DND-41 (cell line): ENCODE measurements around the gene CRCP.
A peak's percentile ranks its signal among the peaks of the same experiment; 100 is the strongest.

Experiments used
- ATAC-seq: fragments of 200-7000 bp; cut with Tn5 transposase; 3 replicates; pipeline ENCODE4 v1.9.1; 2021; ENCODE audit warnings: low read depth; ENCODE audit not compliant: insufficient read depth
- DNase-seq: peaks from one replicate; pipeline ENCODE4 v3.0.0-alpha.2; 2020
- H2AFZ ChIP-seq: 2 replicates; pipeline ENCODE4 v1.6.0; 2012; ENCODE audit warnings: low read depth, low read length
- H3K27ac ChIP-seq: 2 replicates; pipeline ENCODE4 v1.5.1; 2012; ENCODE audit warnings: low read length, inconsistent platforms
- H3K27me3 ChIP-seq: fragments of 200-600 bp; sonication (generic); 2 replicates; pipeline ENCODE4 v1.6.0; 2012; ENCODE audit warnings: low read length, mild to moderate bottlenecking, inconsistent platforms; ENCODE audit not compliant: insufficient read depth, poor library complexity
- H3K36me3 ChIP-seq: 2 replicates; pipeline ENCODE4 v1.5.1; 2012; ENCODE audit warnings: low read length, inconsistent platforms; ENCODE audit not compliant: insufficient read depth
- H3K4me1 ChIP-seq: 2 replicates; pipeline ENCODE4 v1.5.1; 2012; ENCODE audit warnings: mild to moderate bottlenecking, low read length; ENCODE audit not compliant: insufficient read depth
- H3K4me2 ChIP-seq: 2 replicates; pipeline ENCODE4 v1.6.0; 2012; ENCODE audit warnings: mild to moderate bottlenecking, moderate library complexity, low read length, inconsistent platforms; ENCODE audit not compliant: insufficient read depth
- H3K4me3 ChIP-seq, 2 experiments: fragments of 200-600 bp in 1 of 2; shearing (Covaris generic) in 1 of 2; 2 replicates each; pipeline ENCODE4 v1.5.1; 2012 to 2016; ENCODE audit warnings: inconsistent platforms in 2 of 2, low read length in 2 of 2, mild to moderate bottlenecking in 2 of 2, low read depth in 1 of 2, moderate library complexity in 1 of 2
- H3K79me2 ChIP-seq: 2 replicates; pipeline ENCODE4 v1.6.0; 2012; ENCODE audit warnings: low read length, inconsistent platforms; ENCODE audit not compliant: insufficient read depth
- H3K9ac ChIP-seq: 2 replicates; pipeline ENCODE4 v1.6.0; 2012; ENCODE audit warnings: low read depth, mild to moderate bottlenecking, inconsistent platforms, low read length, moderate library complexity
- H3K9me3 ChIP-seq: 2 replicates; pipeline ENCODE4 v1.5.1; 2012; ENCODE audit warnings: low read length, moderate library complexity, mild to moderate bottlenecking, inconsistent platforms; ENCODE audit not compliant: insufficient read depth, severe bottlenecking
- H4K20me1 ChIP-seq: 2 replicates; pipeline ENCODE4 v1.6.0; 2012; ENCODE audit warnings: low read length; ENCODE audit not compliant: insufficient read depth
- CTCF ChIP-seq: IDR thresholded peaks from 2 replicates; pipeline ENCODE4 v1.5.1; 2012; ENCODE audit warnings: borderline replicate concordance, low read length, moderate library complexity, mild to moderate bottlenecking; ENCODE audit not compliant: poor library complexity, severe bottlenecking; ENCODE audit errors: extremely low read depth
- EZH2 ChIP-seq: IDR thresholded peaks from 3 replicates; pipeline ENCODE4 v1.6.1; 2012; ENCODE audit warnings: borderline replicate concordance, low read depth, mild to moderate bottlenecking, moderate library complexity, low read length, inconsistent platforms; ENCODE audit not compliant: severe bottlenecking

Gene CRCP

GRCh38 chr7:66075590-66076461, 38.8 kb upstream of the CRCP start, which contains the start of gene ASL:
TSS of gene ASL (plus strand) at chr7:66075819. CDS start at chr7:66076082, 263 bp downstream.
- Histone ChIP-seq H3K27me3 (no peaks in the 10 kb centered on the region), H3K79me2 (no peaks in the 10 kb centered on the region), H3K9me3 (no peaks in the 10 kb centered on the region), H4K20me1 (no peaks in the 10 kb centered on the region), H2AFZ (peak within 1 kb of the TSS; percentile 46), H3K36me3 (no peaks in the 10 kb centered on the region), H3K4me1 (peaks cover 10% of the 10 kb centered on the region), H3K9ac (peak within 1 kb of the TSS; percentile 54), H3K27ac (0 out of 2 replicates have a peak within 1 kb of the TSS, but pooled peaks have one; percentile 1), H3K4me2 (peak within 1 kb of the TSS; percentile 72), H3K4me3 (peak within 1 kb of the TSS; percentile 26 to 61; a peak in 3 of 4 replicates)
- peak; percentile 7 for TF ChIP-seq CTCF
- TF ChIP-seq EZH2: no peak
- ATAC-seq: peak; percentile 97
- DNase-seq: peak; percentile 78

DNA sequence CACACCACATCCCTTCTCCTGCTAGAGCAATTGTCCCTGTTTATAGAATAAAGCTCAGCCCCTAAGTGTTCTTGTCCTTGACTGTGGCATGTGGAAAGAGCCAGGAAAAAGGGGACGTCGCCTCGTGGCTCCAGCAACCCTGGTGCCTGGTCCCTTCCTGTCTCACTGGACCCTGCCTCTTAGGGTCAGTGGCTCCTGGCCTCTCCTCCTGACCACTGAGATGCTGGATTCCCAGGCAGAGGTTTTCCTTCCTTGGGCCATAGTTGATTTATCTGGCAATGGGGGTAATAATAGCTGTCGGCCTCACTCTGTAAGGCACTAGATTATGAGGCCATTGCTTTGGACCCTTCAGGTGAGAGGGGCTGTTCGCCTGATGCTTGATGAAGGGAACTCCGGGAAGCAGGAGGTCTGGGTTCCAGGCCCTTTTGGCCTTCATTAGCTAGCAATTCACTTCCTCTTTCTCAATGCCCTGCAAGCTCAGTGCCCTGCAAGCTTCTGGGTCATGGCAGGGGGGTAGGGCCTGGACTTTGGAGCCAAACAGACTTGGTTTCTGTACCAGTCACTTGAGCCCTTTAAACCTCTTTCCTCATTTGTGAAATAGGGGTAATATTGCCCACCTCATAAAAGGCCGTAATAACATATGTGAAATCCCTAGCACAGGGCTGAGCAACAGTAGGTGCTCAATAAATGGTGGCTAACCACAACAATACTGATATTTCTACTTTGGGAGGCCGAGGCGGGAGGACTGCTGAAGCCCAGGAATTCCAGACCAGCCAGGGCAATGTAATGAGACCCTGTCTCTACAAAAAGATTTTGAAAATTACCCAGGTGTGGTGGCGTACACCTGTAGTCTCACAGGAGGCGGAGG, 38.0 kb upstream of the CRCP start:
- Histone ChIP-seq H3K4me2 (peak overlapping the region; percentile 72), H4K20me1 (no peaks in the 10 kb centered on the region), H3K79me2 (no peaks in the 10 kb centered on the region), H3K9me3 (no peaks in the 10 kb centered on the region), H3K27me3 (no peaks in the 10 kb centered on the region), H3K9ac (peak overlapping the region; percentile 54; the same call in 1 of the 2 replicates), H3K27ac (no peak overlapping the region), H2AFZ (peak overlapping the region; percentile 46; the same call in 1 of the 2 replicates), H3K4me1 (peaks cover 10% of the 10 kb centered on the region), H3K4me3 (peak overlapping the region in 1 of 2 experiments; percentile 61; a peak in 2 of 4 replicates), H3K36me3 (no peaks in the 10 kb centered on the region)
- no peak for ATAC-seq
- no peak for DNase-seq
- TF ChIP-seq EZH2 (no peak), CTCF (no peak)

GRCh38 chr7:66078067-66078466, 36.6 kb upstream of the CRCP start:
- Histone ChIP-seq H3K36me3 (no peaks in the 10 kb centered on the region), H3K9me3 (no peaks in the 10 kb centered on the region), H3K27ac (no peak overlapping the region), H3K4me3 (no peak overlapping the region), H3K9ac (no peak overlapping the region), H3K4me2 (no peak overlapping the region), H3K27me3 (no peaks in the 10 kb centered on the region), H3K79me2 (no peaks in the 10 kb centered on the region), H2AFZ (no peak overlapping the region), H3K4me1 (peaks cover 10% of the 10 kb centered on the region), H4K20me1 (no peaks in the 10 kb centered on the region)
- no peak for DNase-seq
- no peak for ATAC-seq
- TF ChIP-seq EZH2 (no peak), CTCF (no peak)
